ENCODE results near the gene TTR. TPM values are rescaled to one million over a fixed set of nuclear protein-coding genes. Genes with fewer than 3 reads are reported as not detected.

The TTR gene
- total and polyA plus RNA-seq, 8 donors = 0.32 to 2.0 (median 0.57) TPM; not detected in 2

- intact Hi-C loops (cut with DNase I) = no loop called here
- Histone ChIP-seq H3K27ac (no peak overlapping the region), H3K4me1 (no peaks in the 10 kb centered on the region), H3K36me3 (no peaks in the 10 kb centered on the region), H3K4me3 (no peak overlapping the region), H3K9me3 (no peaks in the 10 kb centered on the region), H3K27me3 (no peaks in the 10 kb centered on the region)
- TF ChIP-seq, protein P1, sequence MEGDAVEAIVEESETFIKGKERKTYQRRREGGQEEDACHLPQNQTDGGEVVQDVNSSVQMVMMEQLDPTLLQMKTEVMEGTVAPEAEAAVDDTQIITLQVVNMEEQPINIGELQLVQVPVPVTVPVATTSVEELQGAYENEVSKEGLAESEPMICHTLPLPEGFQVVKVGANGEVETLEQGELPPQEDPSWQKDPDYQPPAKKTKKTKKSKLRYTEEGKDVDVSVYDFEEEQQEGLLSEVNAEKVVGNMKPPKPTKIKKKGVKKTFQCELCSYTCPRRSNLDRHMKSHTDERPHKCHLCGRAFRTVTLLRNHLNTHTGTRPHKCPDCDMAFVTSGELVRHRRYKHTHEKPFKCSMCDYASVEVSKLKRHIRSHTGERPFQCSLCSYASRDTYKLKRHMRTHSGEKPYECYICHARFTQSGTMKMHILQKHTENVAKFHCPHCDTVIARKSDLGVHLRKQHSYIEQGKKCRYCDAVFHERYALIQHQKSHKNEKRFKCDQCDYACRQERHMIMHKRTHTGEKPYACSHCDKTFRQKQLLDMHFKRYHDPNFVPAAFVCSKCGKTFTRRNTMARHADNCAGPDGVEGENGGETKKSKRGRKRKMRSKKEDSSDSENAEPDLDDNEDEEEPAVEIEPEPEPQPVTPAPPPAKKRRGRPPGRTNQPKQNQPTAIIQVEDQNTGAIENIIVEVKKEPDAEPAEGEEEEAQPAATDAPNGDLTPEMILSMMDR (IDR thresholded peaks at IDR 0.05) = no peak
- DNase-seq (no peak), ATAC-seq (no peak)
Measured at GRCh38 chr18:31585991-31586390, 5.7 kb upstream of the TTR start.

- Histone ChIP-seq H3K27me3 (no peaks in the 10 kb centered on the region), H3K4me1 (no peaks in the 10 kb centered on the region), H3K36me3 (no peaks in the 10 kb centered on the region), H3K27ac (no peak overlapping the region), H3K9me3 (no peaks in the 10 kb centered on the region), H3K4me3 (no peak overlapping the region)
- TF ChIP-seq, protein P1 (IDR thresholded peaks at IDR 0.05) = no peak
- DNase-seq = no peak
- intact Hi-C loops (cut with DNase I) = no loop called here
- no peak for ATAC-seq
Measured at GRCh38 chr18:31586616-31587015, 5.1 kb upstream of the TTR start.

DNA sequence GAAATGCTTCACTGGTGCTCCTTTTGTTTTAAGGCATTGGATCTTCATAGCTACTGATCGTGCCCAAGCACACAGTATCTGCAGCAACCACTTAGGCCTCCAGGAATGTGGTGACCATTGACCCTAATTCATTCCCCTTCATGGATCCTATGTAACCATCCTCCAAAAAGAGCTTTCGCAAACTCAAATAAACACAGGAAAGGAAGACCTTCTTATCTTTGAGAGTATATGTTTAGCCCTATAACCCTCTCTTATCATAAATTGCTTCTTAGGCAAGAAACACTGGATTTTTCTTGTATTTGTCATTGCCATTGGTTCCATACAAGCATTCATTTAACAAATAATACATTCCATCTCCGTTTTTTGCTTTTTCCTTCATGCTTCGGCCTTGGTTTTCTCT, 4.1 kb upstream of the TTR start:
- intact Hi-C loops (cut with DNase I) = no loop called here
- Histone ChIP-seq H3K36me3 (no peaks in the 10 kb centered on the region), H3K4me1 (no peaks in the 10 kb centered on the region), H3K27me3 (no peaks in the 10 kb centered on the region), H3K9me3 (no peaks in the 10 kb centered on the region), H3K4me3 (no peak overlapping the region), H3K27ac (no peak overlapping the region)
- TF ChIP-seq, protein P1 (IDR thresholded peaks at IDR 0.05) = no peak
- no peak for DNase-seq
- ATAC-seq = no peak

GRCh38 chr18:31590570-31590969, 1.1 kb upstream of the TTR start:
- Histone ChIP-seq H3K27ac (no peak overlapping the region), H3K27me3 (no peaks in the 10 kb centered on the region), H3K4me1 (no peaks in the 10 kb centered on the region), H3K36me3 (no peaks in the 10 kb centered on the region), H3K9me3 (no peaks in the 10 kb centered on the region), H3K4me3 (no peak overlapping the region)
- DNase-seq = no peak
- no peak for ATAC-seq
- intact Hi-C loops (cut with DNase I) = no loop called here
- TF ChIP-seq, protein P1 (IDR thresholded peaks at IDR 0.05) = no peak

DNA sequence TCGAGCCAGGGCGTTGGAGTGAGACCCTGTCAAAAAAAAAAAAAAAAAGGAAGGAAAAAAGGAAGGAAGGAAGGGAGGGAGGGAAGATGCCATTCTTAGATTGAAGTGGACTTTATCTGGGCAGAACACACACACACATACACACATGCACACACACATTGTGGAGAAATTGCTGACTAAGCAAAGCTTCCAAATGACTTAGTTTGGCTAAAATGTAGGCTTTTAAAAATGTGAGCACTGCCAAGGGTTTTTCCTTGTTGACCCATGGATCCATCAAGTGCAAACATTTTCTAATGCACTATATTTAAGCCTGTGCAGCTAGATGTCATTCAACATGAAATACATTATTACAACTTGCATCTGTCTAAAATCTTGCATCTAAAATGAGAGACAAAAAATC, 564 bp upstream of the TTR start:
- intact Hi-C loops (cut with DNase I) = no loop called here
- Histone ChIP-seq H3K27me3 (no peaks in the 10 kb centered on the region), H3K36me3 (no peaks in the 10 kb centered on the region), H3K4me3 (no peak overlapping the region), H3K9me3 (no peaks in the 10 kb centered on the region), H3K4me1 (no peaks in the 10 kb centered on the region), H3K27ac (no peak overlapping the region)
- TF ChIP-seq, protein P1 (IDR thresholded peaks at IDR 0.05) = no peak
- DNase-seq = no peak
- ATAC-seq = no peak

Data from left lung (tissue), 10 donors.